ENCODE data around the gene DPEP2. TPM values are rescaled to one million over a fixed set of nuclear protein-coding genes. Genes with fewer than 3 reads are reported as not detected.
A peak's percentile ranks its signal among the peaks of the same experiment; 100 is the strongest.
"Not testable (repeated sequence)": the region's sequence is repeated elsewhere in the genome, so short reads cannot be mapped to it uniquely, and the experiment has no call there.

The DPEP2 gene
- total RNA-seq, 1 experiment from 2014 or later, result not detected

- DNase-seq (ENCODE audit: low read depth), result no peak
Observed at GRCh38 chr16:67976205-67976604, 23.1 kb downstream of the DPEP2 start.

- DNase-seq (ENCODE audit: low read depth), result no peak
Observed at GRCh38 chr16:67975321-67976105, 23.8 kb downstream of the DPEP2 start.

- not testable (repeated sequence) for DNase-seq (ENCODE audit: low read depth)
Observed at GRCh38 chr16:67972285-67972684, 27.0 kb downstream of the DPEP2 start.

- DNase-seq (ENCODE audit: low read depth), result no peak
Observed at GRCh38 chr16:67971111-67971510, 28.2 kb downstream of the DPEP2 start.

- peak; percentile 22 for DNase-seq (ENCODE audit: low read depth)
Observed at GRCh38 chr16:67969254-67970039, 29.8 kb downstream of the DPEP2 start.

GRCh38 chr16:67968400-67969253, 30.7 kb downstream of the DPEP2 start, which contains the start of gene SLC12A4:
SLC12A4 (minus strand) TSS chr16:67968637; CDS start chr16:67968553, 84 bp downstream.
- peak; percentile 84 for DNase-seq (ENCODE audit: low read depth)

GRCh38 chr16:67967958-67968399, 31.3 kb downstream of the DPEP2 start:
- peak; percentile 46 for DNase-seq (ENCODE audit: low read depth)

GRCh38 chr16:67967183-67967957, 31.9 kb downstream of the DPEP2 start:
- DNase-seq (ENCODE audit: low read depth), result peak; percentile 41

- no peak for DNase-seq (ENCODE audit: low read depth)
Observed at GRCh38 chr16:67966549-67967182, 32.6 kb downstream of the DPEP2 start.

- no peak for DNase-seq (ENCODE audit: low read depth)
Observed at GRCh38 chr16:67965668-67966548, 33.4 kb downstream of the DPEP2 start.

- DNase-seq (ENCODE audit: low read depth), result no peak
Observed at GRCh38 chr16:67964477-67965131, 34.7 kb downstream of the DPEP2 start.

- no peak for DNase-seq (ENCODE audit: low read depth)
Observed at GRCh38 chr16:67963662-67964321, 35.5 kb downstream of the DPEP2 start.

GRCh38 chr16:67963292-67963661, 36.0 kb downstream of the DPEP2 start:
- no peak for DNase-seq (ENCODE audit: low read depth)

GRCh38 chr16:67962135-67962534, 37.1 kb downstream of the DPEP2 start:
- no peak for DNase-seq (ENCODE audit: low read depth)

GRCh38 chr16:67961551-67961957, 37.7 kb downstream of the DPEP2 start:
- peak; percentile 37 for DNase-seq (ENCODE audit: low read depth)

GRCh38 chr16:67959536-67960329, 39.6 kb downstream of the DPEP2 start:
- peak; percentile 77 for DNase-seq (ENCODE audit: low read depth)

GRCh38 chr16:67957622-67958021, 41.7 kb downstream of the DPEP2 start:
- no peak for DNase-seq (ENCODE audit: low read depth)

All from M059J (cell line).